DMS79 (cell line): ENCODE data around the gene SCARF2.

Experiments used
- DNase-seq: peaks from one replicate; lab custom pipeline; 2025; lab: John Stamatoyannopoulos, UW

The SCARF2 gene

GRCh38 chr22:20440637-20441591, 3.3 kb upstream of the SCARF2 start:
- DNase-seq = no peak

GRCh38 chr22:20439928-20440575, 2.4 kb upstream of the SCARF2 start:
- no peak for DNase-seq

- no peak for DNase-seq
Measured at GRCh38 chr22:20439556-20439927, 1.9 kb upstream of the SCARF2 start.

GRCh38 chr22:20438678-20439492, 1.3 kb upstream of the SCARF2 start:
- DNase-seq = no peak

GRCh38 chr22:20438427-20438677, 727 bp upstream of the SCARF2 start:
- DNase-seq = no peak

GRCh38 chr22:20436768-20437612, 635 bp downstream of the SCARF2 start:
- no peak for DNase-seq

GRCh38 chr22:20436307-20436767, 1.3 kb downstream of the SCARF2 start:
- no peak for DNase-seq

GRCh38 chr22:20435436-20436306, 2.0 kb downstream of the SCARF2 start:
- no peak for DNase-seq

GRCh38 chr22:20434773-20435172, 2.9 kb downstream of the SCARF2 start:
- DNase-seq = no peak

- no peak for DNase-seq
Measured at GRCh38 chr22:20434264-20434751, 3.3 kb downstream of the SCARF2 start.

GRCh38 chr22:20433686-20434241, 3.9 kb downstream of the SCARF2 start:
- no peak for DNase-seq

- DNase-seq = no peak
Measured at GRCh38 chr22:20433191-20433590, 4.4 kb downstream of the SCARF2 start.

GRCh38 chr22:20432244-20432686, 5.4 kb downstream of the SCARF2 start:
- DNase-seq = no peak

- DNase-seq = no peak
Measured at GRCh38 chr22:20431511-20432192, 6.0 kb downstream of the SCARF2 start.

- DNase-seq = no peak
Measured at GRCh38 chr22:20430720-20431510, 6.7 kb downstream of the SCARF2 start.

GRCh38 chr22:20430101-20430719, 7.4 kb downstream of the SCARF2 start:
- no peak for DNase-seq

GRCh38 chr22:20429254-20430100, 8.1 kb downstream of the SCARF2 start:
- DNase-seq = no peak
